ENCODE measurements around the gene CLDN15.

The CLDN15 gene

GRCh38 chr7:101197991-101198390, 39.6 kb downstream of the CLDN15 start:
- DNase-seq: no peak

- no peak for DNase-seq
Observed at GRCh38 chr7:101195884-101196283, 41.7 kb downstream of the CLDN15 start.

- DNase-seq: no peak
Observed at GRCh38 chr7:101189109-101189508, 48.5 kb downstream of the CLDN15 start.

GRCh38 chr7:101186844-101187428, 50.7 kb downstream of the CLDN15 start:
- DNase-seq: no peak

- no peak for DNase-seq
Observed at GRCh38 chr7:101186194-101186593, 51.4 kb downstream of the CLDN15 start.

GRCh38 chr7:101185258-101185839, 52.3 kb downstream of the CLDN15 start:
- no peak for DNase-seq

Data from 8988T (cell line).